ENCODE results near the gene MYOF. TPM values are rescaled to one million over a fixed set of nuclear protein-coding genes. Genes with fewer than 3 reads are reported as not detected.

The MYOF gene
- total and polyA plus RNA-seq, 12 donors = 4.1 to 119 (median 49.6) TPM

DNA sequence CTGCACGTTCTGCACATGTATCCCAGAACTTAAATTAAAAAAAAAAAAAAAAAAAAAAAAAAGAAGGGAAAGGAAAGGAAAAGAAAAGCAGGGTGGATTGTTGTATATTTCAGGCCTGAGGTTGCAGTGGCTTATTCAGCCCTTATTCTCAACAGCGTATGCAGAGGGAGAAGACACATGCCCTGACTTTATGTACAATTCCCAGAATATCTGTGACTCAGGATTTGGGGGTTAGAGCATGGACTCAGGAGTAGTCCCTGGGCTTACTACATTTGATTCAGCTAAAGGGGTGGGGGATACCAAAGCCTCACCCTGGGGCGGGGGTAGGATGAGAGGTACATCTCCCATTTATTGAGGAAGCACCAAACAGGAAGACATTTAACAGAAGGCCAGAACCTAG, 137.4 kb downstream of the MYOF start:
- 84 to 95% (median 90%) methylated on average over 3 of the region's 3 CpGs for WGBS, 4 donors
- no peaks in the 10 kb centered on the region for H3K9me3 ChIP-seq (replicated peaks in 1 of 3)
- TF ChIP-seq POLR2A (IDR thresholded peaks at IDR 0.05) = no peak
- TF ChIP-seq, protein P1, sequence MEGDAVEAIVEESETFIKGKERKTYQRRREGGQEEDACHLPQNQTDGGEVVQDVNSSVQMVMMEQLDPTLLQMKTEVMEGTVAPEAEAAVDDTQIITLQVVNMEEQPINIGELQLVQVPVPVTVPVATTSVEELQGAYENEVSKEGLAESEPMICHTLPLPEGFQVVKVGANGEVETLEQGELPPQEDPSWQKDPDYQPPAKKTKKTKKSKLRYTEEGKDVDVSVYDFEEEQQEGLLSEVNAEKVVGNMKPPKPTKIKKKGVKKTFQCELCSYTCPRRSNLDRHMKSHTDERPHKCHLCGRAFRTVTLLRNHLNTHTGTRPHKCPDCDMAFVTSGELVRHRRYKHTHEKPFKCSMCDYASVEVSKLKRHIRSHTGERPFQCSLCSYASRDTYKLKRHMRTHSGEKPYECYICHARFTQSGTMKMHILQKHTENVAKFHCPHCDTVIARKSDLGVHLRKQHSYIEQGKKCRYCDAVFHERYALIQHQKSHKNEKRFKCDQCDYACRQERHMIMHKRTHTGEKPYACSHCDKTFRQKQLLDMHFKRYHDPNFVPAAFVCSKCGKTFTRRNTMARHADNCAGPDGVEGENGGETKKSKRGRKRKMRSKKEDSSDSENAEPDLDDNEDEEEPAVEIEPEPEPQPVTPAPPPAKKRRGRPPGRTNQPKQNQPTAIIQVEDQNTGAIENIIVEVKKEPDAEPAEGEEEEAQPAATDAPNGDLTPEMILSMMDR (IDR thresholded peaks at IDR 0.05) = no peak
- intact Hi-C loops (cut with DNase I) = no loop called here
- peaks cover 0 to 6% of the 10 kb centered on the region in 2 donors for H3K4me1 ChIP-seq (replicated peaks in 1 of 2)
- H3K27ac ChIP-seq = no peak overlapping the region
- H3K27me3 ChIP-seq = no peaks in the 10 kb centered on the region
- no peak for DNase-seq
- H3K36me3 ChIP-seq (replicated peaks in 1 of 2) = peaks cover 0 to 48% of the 10 kb centered on the region in 2 donors
- no peak overlapping the region for H3K4me3 ChIP-seq

DNA sequence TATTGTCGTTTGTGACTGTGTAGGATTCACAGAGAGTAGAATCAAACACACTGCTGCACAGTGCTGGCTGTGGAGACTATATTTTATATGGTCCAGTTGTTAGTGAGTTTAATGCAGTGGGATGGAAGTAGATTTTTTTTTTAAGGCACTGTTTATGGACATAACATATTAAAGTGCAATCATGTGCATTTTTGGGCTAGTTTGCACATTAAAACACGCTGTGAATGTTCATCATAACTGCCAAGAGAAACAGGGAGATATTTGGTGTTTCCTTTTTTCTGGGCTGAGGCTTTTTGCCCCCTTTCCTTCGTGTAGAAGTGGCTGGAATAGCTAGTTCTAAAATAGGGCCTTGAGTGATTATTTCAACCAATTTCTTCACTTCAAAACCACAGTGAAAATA, 139.2 kb downstream of the MYOF start:
- TF ChIP-seq, protein P1 (IDR thresholded peaks at IDR 0.05) = no peak
- no peak for TF ChIP-seq POLR2A (IDR thresholded peaks at IDR 0.05)
- Histone ChIP-seq H3K36me3 (replicated peaks in 1 of 2) (peaks cover 0 to 42% of the 10 kb centered on the region in 2 donors), H3K9me3 (replicated peaks in 1 of 3) (no peaks in the 10 kb centered on the region), H3K4me1 (replicated peaks in 1 of 2) (peaks cover 0 to 6% of the 10 kb centered on the region in 2 donors), H3K27me3 (no peaks in the 10 kb centered on the region), H3K4me3 (no peak overlapping the region), H3K27ac (no peak overlapping the region)
- DNase-seq = no peak
- intact Hi-C loops (cut with DNase I) = no loop called here
- 57 to 71% (median 63%) methylated on average over 3 of the region's 3 CpGs for WGBS, 4 donors

DNA sequence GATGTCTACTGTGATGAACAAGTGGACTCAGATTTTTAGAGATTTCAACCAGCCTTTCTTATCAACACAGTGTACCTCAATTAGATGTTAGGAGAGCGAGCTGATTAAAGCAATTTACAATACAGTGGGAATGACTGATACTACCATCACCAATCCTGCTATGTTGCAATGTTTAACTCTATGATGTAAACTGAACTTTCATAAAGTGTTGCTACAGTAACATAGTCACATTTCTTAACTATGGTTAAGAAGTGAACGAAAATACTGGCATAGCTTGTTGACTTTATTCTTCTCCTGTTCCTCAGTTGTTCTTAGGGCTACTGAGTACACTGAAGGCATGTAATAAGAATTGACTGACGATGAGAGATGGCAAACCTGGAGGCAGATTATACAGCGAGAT, 139.8 kb downstream of the MYOF start:
- intact Hi-C loops (cut with DNase I) = no loop called here
- WGBS, 4 donors = 88 to 93% (median 90%) methylated on average over 4 of the region's 4 CpGs
- peaks cover 0 to 41% of the 10 kb centered on the region in 2 donors for H3K36me3 ChIP-seq (replicated peaks in 1 of 2)
- H3K27ac ChIP-seq = no peak overlapping the region
- DNase-seq = no peak
- no peak for TF ChIP-seq POLR2A (IDR thresholded peaks at IDR 0.05)
- TF ChIP-seq, protein P1 (IDR thresholded peaks at IDR 0.05) = no peak
- H3K4me3 ChIP-seq = no peak overlapping the region
- peaks cover 0 to 6% of the 10 kb centered on the region in 2 donors for H3K4me1 ChIP-seq (replicated peaks in 1 of 2)
- no peaks in the 10 kb centered on the region for H3K9me3 ChIP-seq (replicated peaks in 1 of 3)
- no peaks in the 10 kb centered on the region for H3K27me3 ChIP-seq

DNA sequence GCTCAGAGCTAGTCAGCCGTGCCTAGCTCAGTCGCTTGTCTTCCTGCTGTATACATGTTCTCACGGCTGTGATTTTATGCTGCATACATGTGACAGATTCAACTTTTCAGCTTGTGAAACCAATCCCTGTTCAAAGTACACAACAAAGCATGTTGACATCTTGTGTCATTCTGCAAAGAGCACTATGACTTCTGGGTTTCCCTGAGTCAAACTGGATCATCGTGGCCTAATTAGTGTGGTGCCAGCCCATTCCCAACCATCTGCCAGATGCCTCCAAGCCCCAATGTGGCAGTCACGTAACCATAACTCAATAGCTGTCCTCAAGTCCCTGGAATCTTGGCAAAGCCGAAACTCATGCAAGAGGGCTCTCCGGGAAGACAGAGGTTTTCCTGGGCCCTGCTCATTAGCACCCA, 144.8 kb downstream of the MYOF start:
- Histone ChIP-seq H3K4me1 (replicated peaks in 1 of 2) (no peaks in the 10 kb centered on the region), H3K27me3 (no peaks in the 10 kb centered on the region), H3K9me3 (replicated peaks in 1 of 3) (no peaks in the 10 kb centered on the region), H3K27ac (no peak overlapping the region), H3K36me3 (replicated peaks in 1 of 2) (peaks cover 0 to 62% of the 10 kb centered on the region in 2 donors), H3K4me3 (no peak overlapping the region)
- WGBS, 4 donors = 87 to 98% (median 92%) methylated on average over 7 of the region's 7 CpGs
- intact Hi-C loops (cut with DNase I) = no loop called here
- TF ChIP-seq POLR2A (IDR thresholded peaks at IDR 0.05) = no peak
- TF ChIP-seq, protein P1 (IDR thresholded peaks at IDR 0.05) = no peak
- DNase-seq = no peak
